AG20443 (cell line): ENCODE data around the gene IWS1.
"Not testable (repeated sequence)": the region's sequence is repeated elsewhere in the genome, so short reads cannot be mapped to it uniquely, and the experiment has no call there.

ENCODE experiments used
- DNase-seq: peaks from one replicate; pipeline ENCODE4 v3.0.0; 2012; ENCODE audit warnings: low spot score, mixed read lengths

The IWS1 gene

DNA sequence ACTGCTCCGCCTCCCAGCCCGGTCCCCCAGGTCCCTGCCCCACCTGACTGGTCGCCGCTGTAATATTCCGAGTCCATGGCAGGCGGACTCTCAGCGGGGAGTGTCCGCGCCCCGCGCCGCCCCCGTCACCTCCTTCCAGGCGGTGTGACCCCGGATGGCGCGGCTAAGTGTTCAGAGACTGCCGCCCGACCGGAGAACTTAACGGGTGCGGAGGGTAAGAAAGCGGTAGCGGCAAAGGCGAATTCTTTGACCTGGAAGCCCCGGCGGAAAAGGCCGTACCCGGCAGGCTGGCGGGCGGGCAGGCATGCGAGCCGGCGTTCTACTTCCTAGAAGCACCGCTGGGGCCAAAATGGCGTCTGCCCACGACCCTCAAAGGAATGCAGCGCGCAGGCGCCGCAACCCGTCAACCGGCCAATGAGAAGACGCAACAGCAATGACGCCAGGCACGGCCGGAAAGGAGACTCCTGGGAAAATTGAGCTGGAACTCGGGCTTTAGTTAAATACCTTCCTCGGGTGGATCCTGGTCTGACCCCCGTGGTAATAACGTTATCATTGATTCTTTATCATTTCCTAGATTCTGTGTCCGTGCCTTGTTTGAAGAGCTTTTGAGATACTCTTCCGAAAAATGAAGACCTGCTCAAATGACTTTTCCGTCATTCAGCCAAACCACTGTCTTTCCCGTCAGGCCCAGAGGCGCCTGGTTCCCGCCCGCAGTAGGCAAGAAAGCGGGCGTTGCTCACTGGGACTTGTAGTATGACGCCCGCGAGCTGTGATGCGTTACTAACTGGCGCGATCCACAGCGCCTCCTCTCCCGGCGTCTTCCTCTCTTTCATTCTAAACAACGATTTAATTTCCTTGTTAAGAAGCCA, at the start of gene IWS1:
IWS1 (minus strand) TSS at position 358 of the 869 bp plus-strand sequence; CDS start at position 77, 281 bp downstream.
- peak; percentile 96 for DNase-seq

DNA sequence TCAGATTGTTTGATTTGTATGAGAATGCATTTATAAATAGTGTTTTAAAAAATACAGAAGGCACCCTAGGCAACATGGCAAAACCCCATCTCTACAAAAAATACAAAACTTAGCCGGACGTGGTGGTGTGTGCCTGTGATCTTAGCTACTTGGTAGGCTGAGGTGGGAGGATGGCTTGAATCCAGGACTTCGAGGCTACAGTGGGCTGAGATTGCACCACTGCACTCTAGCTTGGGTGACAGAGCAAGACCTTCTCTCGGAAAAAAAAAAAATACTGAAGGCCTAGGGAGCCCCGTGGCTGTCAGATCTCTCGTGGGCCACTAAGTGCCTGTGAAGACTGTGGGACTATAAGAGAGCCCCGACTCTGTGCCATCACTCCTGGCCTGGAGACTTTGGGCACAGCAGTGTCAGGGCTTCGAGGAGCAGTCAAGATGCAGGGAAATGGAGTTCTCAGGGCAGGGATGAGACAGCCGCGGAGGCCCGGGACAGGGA, 49.7 kb upstream of the IWS1 start:
- no peak for DNase-seq

DNA sequence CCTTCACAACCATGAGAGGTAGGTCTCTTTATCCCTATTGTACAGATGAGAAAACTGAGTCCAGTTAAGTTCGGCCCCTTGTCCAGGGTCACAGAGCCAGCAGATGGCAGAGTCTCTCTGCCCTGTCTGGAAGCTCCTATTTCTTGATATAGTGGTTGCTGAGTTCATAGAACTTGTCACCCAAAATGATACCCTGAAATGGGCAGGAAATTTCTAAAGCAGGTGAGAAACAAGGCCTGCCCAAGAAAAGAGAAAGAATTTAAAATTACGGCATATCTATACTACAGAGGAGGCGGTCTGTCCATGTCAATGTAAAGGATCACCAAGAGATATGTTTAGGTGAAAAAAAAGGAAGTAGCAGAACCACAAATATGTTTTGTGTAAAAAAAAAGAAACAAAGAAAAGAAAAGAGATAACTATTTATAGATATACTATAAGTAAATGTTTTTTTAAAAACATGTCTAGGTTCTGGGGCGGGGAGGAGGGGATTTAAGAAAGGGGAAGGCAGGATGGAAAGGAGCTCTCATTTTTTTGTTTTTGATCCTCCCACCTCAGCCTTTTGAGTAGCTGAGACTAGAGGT, 49.0 kb upstream of the IWS1 start:
- no peak for DNase-seq

DNA sequence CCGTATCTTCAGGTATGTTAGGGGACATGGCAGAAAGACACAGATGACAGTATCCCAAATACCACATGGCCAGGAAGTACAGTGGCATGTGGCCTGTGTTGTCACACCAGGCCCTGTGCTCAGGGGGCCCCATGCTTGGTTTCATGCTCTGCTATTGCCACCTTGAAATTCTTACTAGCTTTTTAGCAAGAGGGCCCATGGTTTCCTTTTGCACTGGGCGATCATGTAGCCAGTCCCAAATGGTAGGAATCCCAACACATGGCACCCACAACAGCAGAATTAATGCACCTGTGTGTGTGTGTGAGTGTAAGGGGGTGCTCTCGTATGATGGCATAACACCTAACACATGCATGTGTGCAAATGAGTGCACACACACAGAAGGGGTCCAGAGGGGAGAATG, 48.4 kb upstream of the IWS1 start:
- no peak for DNase-seq

DNA sequence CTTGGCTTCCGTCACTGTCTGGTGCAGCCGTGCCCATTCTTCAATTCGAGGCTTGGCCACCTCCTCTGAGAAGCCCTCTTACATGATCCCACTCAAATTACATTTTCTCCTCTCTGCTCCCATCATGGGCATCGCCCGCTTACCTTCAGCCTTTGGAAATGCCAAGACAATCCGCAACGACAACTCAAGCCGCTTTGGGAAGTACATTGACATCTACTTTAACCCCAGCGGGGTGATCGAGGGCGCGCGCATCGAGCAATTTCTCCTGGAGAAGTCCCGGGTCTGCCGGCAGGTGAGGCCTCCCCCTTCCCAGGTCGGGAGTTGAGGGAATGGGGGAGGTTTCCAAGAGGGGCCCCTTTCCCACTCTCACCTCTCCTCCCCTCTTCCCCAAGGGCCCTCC, 47.5 kb upstream of the IWS1 start:
- no peak for DNase-seq

DNA sequence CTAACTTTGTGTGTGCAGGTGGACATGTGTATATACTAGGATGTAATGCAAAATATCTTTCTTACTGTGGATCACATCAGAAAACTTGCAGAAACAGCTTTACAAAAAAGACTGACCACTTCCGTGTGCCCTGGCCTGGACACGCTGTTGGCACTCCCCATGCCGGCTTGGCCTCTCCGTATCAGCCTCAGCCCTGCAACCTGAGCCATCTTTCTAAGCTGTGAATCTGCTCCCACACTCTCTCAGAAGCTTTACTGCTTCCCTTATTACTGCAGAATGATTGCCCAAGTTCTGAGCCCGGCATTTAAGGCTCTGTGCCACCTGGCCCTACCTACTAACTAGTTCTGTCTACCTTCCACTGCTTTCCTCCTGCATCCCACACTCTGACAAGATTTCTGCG, 47.0 kb upstream of the IWS1 start:
- no peak for DNase-seq

DNA sequence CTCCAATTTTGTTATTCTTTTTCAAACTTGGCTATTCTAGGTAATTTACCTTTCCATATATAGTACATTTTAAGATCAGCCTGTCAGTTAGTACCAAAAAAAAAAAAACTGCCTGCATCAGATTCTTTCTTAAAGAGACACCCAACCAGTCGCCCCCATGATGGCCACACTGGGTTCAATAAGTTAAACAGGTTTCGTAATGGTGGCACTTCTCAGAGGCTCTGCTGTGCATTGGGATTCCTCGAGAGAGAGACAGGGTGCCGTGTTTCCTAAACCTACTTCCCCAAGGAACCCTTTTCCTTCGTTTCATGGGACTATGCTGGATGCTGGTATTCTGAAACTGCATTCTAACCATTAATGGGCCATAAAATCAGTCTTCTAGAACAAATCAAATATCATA, 46.6 kb upstream of the IWS1 start:
- DNase-seq = no peak

DNA sequence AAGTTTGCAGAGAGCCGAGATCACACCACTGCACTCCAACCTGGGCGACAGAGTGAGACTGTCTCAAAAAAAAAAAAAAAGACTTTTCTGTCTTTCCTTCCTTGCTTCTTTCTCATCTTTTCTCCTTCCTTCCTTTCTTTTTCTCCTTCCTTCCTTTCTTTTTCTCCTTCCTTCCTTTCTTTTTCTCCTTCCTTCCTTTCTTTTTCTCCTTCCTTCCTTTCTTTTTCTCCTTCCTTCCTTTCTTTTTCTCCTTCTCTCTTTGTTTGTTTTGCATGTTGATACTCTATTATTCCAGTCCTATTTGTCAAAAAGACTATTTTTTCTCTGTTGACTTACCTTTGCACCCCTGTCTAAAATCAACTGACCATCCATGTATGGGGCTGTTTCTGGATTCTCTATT, 46.1 kb upstream of the IWS1 start:
- not testable (repeated sequence) for DNase-seq

DNA sequence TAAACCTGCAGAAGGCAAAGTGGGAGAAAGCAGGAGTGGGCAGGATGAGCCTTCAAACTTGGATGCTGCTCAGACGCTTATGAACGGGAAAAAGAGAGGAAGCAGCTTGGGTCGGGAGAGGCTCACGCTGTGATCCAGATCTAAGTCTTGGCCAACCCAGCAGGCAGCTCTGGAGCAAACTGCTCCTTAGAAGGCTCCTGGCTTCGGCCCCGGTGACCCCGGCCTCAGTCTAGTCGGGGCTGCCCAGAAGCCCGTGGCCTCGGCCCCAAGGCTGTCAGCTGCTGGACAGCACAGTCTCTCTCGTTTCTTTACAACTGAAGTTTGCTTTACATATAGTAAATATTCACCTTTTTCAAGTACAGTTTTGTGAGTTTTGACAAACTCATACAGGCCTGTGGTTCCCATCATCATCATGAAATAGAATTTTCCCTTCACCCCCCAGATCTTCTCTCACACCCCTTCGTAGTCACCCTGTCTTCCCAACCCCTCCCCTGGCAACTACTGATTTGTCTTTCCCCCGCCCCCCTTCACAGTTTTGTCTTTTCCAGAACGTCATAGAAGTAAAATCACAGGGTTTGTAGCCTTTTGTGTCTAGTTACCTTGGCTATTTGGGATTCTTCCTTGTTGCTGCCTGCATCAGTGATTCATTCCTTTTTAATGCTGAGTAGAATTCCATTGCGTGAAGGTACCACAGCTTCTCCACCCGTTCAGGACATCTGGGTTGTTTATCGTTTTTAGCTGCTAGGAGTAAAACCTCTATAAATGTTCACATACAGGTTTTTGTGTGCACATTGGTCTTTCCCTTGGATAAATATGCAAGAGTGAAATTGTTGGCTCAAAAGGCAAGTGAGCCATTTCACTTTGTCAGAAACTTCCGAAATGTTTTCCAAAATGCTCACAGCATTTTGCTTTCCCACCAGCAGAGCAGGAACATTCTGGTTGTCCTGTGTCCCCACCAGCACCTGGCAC, 44.3 kb upstream of the IWS1 start:
- peak; percentile 58 for DNase-seq

DNA sequence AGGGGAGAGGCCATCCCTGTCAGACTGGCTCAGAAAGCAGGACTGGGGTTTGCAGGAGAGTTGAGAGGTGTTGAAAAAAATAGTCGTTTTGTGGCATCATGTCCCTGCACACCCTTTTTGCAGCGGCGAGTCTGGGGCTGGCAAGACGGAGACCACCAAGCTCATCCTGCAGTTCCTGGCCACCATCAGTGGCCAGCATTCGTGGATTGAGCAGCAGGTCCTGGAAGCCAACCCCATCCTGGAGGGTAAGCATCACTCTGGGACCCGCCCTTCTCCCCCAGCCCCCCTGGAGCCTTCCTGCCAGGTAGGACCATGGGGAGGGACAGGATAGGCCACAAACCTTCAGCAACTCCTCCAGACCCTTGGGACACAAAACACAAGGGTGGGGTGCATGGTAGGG, 43.4 kb upstream of the IWS1 start:
- no peak for DNase-seq

DNA sequence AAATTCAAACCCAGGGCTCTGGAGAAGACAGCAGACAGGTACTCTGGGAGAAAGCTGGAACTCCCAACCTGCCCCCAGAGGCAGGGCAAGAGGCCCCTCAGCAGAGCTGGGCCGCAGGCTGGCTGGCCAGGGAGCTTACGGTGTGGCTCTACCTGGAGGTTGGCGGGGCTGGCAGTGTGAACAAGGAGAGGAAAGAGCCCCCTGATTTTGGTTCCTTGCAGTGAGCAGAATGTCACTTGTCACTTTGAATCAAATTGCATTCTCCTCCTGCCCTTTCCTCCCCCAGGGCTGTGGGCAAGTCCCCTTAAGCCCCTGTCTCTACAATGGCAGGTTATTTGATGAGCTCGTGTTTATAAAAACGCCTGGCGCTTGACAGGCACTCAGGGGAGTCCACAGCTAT, 41.8 kb upstream of the IWS1 start:
- DNase-seq = no peak

DNA sequence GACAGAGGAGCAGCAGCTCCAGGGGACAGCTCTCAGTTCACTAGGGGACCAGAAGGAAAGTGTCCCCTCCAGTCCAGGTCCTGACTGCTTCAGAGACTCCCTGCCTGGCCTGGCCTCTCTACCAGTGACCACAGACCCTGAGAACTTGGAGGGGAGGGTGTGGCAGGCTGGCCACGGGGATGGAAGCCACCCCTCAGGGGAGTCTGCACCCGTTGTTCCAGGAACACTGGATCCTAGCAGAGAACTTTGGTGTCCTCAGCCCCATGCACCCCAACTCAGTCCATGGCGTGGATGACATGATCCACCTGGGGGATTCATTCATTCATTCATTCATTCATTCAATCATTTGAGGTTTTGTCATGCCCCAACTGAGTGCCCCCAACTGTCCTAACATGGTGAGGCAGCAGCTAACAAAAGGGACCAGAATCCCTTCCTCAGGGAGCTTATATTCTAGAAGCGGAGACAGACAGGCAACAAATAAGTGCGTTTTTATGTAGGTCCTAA, 41.1 kb upstream of the IWS1 start:
- DNase-seq = no peak

DNA sequence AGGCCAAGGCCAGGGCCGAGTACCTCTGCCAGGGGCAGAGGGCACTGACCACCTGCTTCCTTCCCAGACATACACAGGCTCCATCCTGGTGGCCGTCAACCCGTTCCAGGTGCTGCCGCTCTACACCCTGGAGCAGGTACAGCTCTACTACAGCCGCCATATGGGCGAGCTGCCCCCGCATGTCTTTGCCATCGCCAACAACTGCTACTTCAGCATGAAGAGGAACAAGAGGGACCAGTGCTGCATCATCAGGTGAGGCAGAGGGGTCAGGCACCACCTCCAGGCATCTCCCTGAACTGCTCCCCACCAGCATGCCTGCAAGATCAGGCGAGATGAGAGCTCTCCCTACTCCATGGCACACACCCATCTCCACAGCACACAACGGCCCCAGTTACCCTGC, 40.3 kb upstream of the IWS1 start:
- DNase-seq = no peak

DNA sequence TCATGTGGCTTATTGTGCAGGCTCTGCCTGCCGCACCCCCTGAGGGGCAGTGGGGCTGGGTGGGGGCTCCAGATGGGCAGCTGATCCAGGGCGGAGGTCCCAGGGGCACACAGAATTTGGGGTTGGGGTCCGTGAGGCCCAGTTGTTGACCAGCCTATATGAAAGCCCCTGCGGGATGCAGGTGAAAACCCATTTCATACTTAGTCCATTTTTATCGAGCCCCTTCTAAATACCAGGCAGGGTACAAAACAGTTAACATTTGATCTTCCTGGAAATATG, 39.8 kb upstream of the IWS1 start:
- DNase-seq = no peak

DNA sequence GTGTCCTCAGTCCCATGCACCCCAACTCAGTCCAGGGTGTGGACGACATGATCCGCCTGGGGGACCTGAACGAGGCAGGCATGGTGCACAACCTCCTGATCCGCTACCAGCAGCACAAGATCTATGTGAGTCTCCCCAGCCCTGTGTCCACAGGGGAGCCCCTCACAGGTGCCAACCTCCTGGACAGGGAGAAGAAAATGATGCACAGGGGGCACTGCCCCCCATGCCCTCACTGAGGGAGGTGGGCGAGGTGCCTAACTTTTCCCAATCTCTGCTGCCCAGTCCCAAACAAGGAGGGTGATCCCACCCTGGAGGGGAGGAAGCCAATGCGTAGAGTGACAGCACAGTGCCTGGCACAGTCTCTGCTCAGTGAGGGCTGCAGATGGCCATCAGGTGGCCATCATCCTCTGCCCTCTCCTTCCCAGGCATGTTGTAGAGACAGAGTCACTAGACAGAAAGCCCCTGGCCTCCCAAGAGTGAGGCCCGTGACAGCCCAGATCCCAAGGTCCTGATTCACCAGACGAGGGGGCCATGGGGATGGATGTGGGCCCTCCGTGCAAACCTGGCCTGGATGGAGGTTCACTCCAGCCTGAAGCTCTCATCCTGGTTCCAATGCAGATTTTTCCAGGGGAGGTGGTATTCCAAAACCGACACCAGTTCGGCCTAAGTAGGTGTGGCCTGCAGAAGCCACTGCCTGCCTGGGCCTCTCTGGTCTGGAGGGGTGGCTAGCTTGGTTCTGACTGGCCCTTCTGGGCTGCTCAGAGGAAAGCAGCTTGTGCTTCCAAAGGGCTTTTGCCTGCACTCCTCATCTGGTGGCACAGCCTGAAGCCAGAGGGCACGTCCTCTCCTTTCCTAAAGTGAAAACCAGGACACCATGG, 39.2 kb upstream of the IWS1 start:
- DNase-seq = no peak

DNA sequence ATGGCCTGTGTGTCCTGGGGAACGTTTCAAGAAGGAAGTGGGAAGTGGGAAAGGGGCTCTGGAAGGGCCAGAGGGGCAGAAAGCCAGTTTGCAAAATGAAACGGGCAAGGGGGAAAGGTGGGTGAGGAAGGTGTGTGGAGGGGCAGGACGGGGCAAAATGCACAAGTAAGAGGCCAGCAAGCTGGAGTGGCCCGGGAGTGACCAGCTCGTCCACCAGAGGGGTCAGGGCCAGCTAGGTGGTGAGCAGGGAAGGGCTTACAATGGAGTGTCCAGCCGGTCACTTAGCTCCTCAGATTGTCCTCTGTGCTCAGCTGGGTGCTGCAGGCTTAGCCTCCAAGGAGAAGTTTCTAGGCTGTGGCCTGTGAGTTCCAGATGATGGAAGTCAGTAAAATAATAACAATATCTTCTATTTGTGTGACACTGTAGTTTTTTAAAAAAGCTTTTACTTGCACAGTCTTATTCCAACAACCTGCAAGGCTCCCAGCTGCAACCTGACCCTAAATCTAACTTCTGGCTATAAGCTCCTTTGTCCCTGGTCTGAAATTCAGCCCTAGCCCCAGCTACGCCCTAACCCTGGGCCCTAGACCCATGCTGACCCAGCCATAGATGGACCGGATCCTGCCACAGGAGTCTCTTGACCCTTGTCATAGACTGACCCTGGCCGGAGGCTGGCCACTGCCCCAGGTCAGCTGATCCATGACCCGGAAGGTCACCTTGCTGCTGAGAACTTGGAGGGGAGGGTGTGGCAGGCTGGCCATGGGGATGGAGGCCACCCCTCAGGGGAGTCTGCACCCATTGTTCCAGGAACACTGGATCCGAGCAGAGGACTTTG, 38.4 kb upstream of the IWS1 start:
- DNase-seq = no peak

DNA sequence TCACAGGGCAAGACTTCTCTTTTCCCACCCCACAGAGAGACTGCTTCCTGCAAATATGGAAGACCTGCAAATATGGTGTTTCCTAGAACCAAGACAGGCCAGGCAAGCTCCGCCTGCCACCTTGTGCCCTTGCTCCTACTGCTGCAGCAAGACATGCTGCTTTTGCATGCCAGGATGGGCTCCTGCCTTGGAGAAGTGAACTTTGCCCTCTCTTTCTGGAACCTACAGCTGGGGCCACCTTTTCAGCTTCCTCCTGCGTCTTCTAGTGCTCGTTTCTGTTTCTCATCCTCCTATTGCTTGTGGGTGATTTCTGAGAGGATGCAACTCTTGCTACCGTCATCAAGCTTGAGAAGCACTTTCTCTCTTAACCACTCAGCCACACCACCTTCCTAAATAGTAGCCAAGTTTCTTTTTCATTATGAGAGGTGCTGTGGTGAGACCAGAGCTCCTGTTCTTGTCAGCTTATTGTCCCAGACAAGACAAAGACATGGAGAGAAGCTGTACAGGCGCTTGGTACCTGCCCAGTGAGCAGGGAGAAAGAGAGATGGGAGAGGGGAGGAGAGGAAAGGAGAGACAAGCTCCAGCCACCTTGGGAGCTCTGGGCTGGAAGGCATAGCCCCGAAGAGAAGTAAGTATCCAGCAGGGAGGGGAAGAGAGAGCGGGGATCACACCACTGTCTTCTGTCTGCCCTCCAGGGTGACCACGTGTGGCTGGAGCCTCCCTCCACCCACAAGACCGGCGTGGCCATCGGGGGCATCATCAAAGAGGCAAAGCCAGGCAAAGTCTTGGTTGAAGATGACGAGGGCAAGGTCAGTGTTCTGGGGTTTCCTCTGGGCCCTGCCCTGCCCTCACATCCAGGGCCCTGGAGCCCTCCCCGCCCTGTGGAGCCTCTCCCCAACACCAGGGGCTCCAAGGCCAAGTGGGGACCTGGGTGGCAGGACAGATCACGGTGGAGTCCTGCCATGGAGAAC, 37.5 kb upstream of the IWS1 start:
- no peak for DNase-seq

DNA sequence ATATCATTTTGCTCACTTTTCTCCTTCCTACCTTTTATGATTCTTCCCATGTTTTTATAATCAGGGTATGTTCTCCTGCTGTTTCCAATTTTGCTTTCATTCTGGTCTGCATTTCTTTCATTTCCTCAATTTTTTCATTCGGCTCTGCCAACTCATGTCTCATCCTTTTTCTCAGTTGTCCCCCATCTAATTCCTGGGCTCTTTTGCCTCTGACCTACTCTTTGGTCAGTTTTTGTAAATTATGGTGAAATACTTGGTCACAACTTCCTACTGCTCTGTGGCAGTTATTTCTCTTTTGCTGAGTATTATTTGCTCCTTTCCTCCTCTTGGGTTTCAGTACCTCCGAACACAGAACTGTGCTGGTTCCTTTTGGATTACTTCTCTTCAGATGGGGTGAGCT, 36.6 kb upstream of the IWS1 start:
- DNase-seq = no peak

DNA sequence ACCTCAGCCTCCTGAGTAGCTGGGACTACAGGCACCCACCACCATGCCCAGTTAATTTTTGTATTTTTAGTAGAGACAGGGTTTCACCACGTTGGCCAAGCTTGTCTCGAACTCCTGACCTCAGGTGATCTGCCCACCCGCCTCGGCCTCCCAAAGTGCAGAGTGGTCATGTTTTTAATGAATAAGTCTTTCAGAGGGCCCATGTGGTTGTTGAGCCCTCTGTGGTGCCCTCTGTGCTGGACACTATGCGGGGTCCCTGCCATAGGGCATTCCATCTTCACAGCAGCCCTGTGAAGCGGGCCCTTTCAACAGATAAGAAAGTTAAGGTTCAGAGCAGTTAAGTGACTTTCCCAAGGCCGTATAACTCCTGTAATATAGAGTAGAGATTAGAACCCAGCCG, 35.1 kb upstream of the IWS1 start:
- DNase-seq = no peak

DNA sequence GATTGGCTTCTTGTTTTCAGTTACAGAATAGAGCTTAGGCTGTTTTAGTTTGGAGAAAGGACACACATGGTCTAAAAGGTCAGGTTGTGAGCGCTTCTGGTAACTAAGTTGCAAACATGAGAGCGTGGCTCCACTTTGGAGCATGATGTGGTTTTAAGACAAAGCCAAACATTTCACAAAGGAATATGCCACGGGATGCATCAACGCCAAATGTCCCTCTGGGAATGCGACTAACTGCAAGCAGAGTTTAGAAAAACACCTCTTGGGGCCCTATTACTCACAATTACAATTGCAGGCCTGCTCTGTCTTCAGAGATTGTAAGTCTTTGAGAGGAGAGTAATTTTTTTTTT, 34.6 kb upstream of the IWS1 start:
- DNase-seq = no peak
